IgD-negative memory B cell (primary cell): ENCODE measurements around the gene MTA1. TPM values are rescaled to one million over a fixed set of nuclear protein-coding genes. Genes with fewer than 3 reads are reported as not detected.

Source experiments
- H3K27ac Mint-ChIP-seq, 3 donors: one replicate each; pipeline ENCODE4 v1.8.0; 2020 to 2022; ENCODE audit warnings: mild to moderate bottlenecking in 3 of 3, mixed read lengths in 3 of 3, moderate library complexity in 1 of 3
- H3K27me3 Mint-ChIP-seq: one replicate; pipeline ENCODE4 v1.8.0; 2021; ENCODE audit warnings: mixed read lengths
- H3K36me3 Mint-ChIP-seq: one replicate; pipeline ENCODE4 v1.8.0; 2020; ENCODE audit warnings: mild to moderate bottlenecking, mixed read lengths
- H3K4me1 Mint-ChIP-seq, 3 donors: one replicate each; pipeline ENCODE4 v1.8.0; 2020 to 2022; ENCODE audit warnings: mixed read lengths in 3 of 3, mild to moderate bottlenecking in 1 of 3
- H3K4me3 Mint-ChIP-seq, 4 donors: one replicate each; pipeline ENCODE4 v1.8.0; 2020 to 2022; ENCODE audit warnings: mild to moderate bottlenecking in 4 of 4, mixed read lengths in 4 of 4, moderate library complexity in 3 of 4
- H3K9me3 Mint-ChIP-seq, 3 donors: one replicate each; pipeline ENCODE4 v1.8.0; 2020 to 2021; ENCODE audit warnings: mixed read lengths in 3 of 3, mild to moderate bottlenecking in 1 of 3
- polyA plus RNA-seq: library from polyadenylated mRNA; unstranded; fragments of 300-500 nt; fragmentation: Illumina TruSeq; gene quantifications from one replicate; pipeline ENCODE4 v1.2.3, GENCODE V29; 2021

Gene MTA1
- polyA plus RNA-seq, 1 donor from 2014 or later = 3.7 TPM

- peak overlapping the region in 1 of 3 donors; percentile 92 for H3K27ac Mint-ChIP-seq
- H3K27me3 Mint-ChIP-seq = peaks cover 7% of the 10 kb centered on the region
- peaks cover 0 to 6% (median 2%) of the 10 kb centered on the region in 3 donors for H3K4me1 Mint-ChIP-seq
- H3K36me3 Mint-ChIP-seq = no peaks in the 10 kb centered on the region
- H3K9me3 Mint-ChIP-seq = no peaks in the 10 kb centered on the region
- peak overlapping the region; percentile 67 to 93 (median 84) for H3K4me3 Mint-ChIP-seq
Observed at GRCh38 chr14:105473033-105473676, 53.5 kb downstream of the MTA1 start.

GRCh38 chr14:105473677-105474482 is 54.3 kb downstream of the MTA1 start:
- Mint-ChIP-seq H3K27me3 (peaks cover 7% of the 10 kb centered on the region), H3K27ac (peak overlapping the region; percentile 35 to 92 (median 86)), H3K9me3 (no peaks in the 10 kb centered on the region), H3K36me3 (no peaks in the 10 kb centered on the region), H3K4me3 (peak overlapping the region; percentile 67 to 93 (median 84)), H3K4me1 (peaks cover 0 to 6% (median 2%) of the 10 kb centered on the region in 3 donors)

GRCh38 chr14:105474483-105475268 is 55.0 kb downstream of the MTA1 start, which contains the start of gene CRIP2:
CRIP2 (plus strand) TSS chr14:105474821; CDS start chr14:105474863, 42 bp downstream.
- Mint-ChIP-seq H3K27me3 (peaks cover 7% of the 10 kb centered on the region), H3K4me3 (peak within 1 kb of the TSS; percentile 78 to 93 (median 84)), H3K27ac (peak within 1 kb of the TSS; percentile 35 to 97 (median 86)), H3K4me1 (peaks cover under 1 to 7% (median 2%) of the 10 kb centered on the region in 3 donors), H3K36me3 (no peaks in the 10 kb centered on the region), H3K9me3 (no peaks in the 10 kb centered on the region)

- no peaks in the 10 kb centered on the region for H3K36me3 Mint-ChIP-seq
Observed at GRCh38 chr14:105475269-105476096, 55.9 kb downstream of the MTA1 start.

GRCh38 chr14:105476097-105476830 is 56.6 kb downstream of the MTA1 start:
- Mint-ChIP-seq H3K9me3 (no peaks in the 10 kb centered on the region), H3K36me3 (no peaks in the 10 kb centered on the region), H3K4me3 (peak overlapping the region in 3 of 4 donors; percentile 68 to 86 (median 78)), H3K27me3 (peaks cover 7% of the 10 kb centered on the region), H3K4me1 (peaks cover 10 to 18% (median 12%) of the 10 kb centered on the region in 3 donors), H3K27ac (peak overlapping the region in 1 of 3 donors; percentile 97)

More at GRCh38 chr14:105475269-105476096, 55.9 kb downstream of the MTA1 start:
- H3K27me3 Mint-ChIP-seq = peaks cover 7% of the 10 kb centered on the region
- peaks cover 4 to 14% (median 5%) of the 10 kb centered on the region in 3 donors for H3K4me1 Mint-ChIP-seq
- H3K4me3 Mint-ChIP-seq = peak overlapping the region; percentile 41 to 78 (median 76)
- H3K27ac Mint-ChIP-seq = peak overlapping the region in 2 of 3 donors; percentile 31 to 97
- H3K9me3 Mint-ChIP-seq = no peaks in the 10 kb centered on the region

GRCh38 chr14:105476831-105477659 is 57.4 kb downstream of the MTA1 start:
- Mint-ChIP-seq H3K27ac (peak overlapping the region in 2 of 3 donors; percentile 84 to 97), H3K27me3 (peaks cover 7% of the 10 kb centered on the region), H3K9me3 (no peaks in the 10 kb centered on the region), H3K36me3 (no peaks in the 10 kb centered on the region), H3K4me1 (peaks cover 15 to 20% (median 17%) of the 10 kb centered on the region in 3 donors), H3K4me3 (peak overlapping the region; percentile 38 to 86 (median 64))

GRCh38 chr14:105477660-105478397 is 58.2 kb downstream of the MTA1 start:
- Mint-ChIP-seq H3K27me3 (peaks cover 7% of the 10 kb centered on the region), H3K4me3 (peak overlapping the region in 3 of 4 donors; percentile 71 to 78 (median 72)), H3K4me1 (peaks cover 17 to 27% (median 21%) of the 10 kb centered on the region in 3 donors), H3K9me3 (no peaks in the 10 kb centered on the region), H3K36me3 (no peaks in the 10 kb centered on the region), H3K27ac (peak overlapping the region in 2 of 3 donors; percentile 84 to 97)

- no peaks in the 10 kb centered on the region for H3K9me3 Mint-ChIP-seq
- H3K36me3 Mint-ChIP-seq = no peaks in the 10 kb centered on the region
- no peak overlapping the region for H3K4me3 Mint-ChIP-seq
- peak overlapping the region in 1 of 3 donors; percentile 100 for H3K27ac Mint-ChIP-seq
- peaks cover 17 to 27% (median 21%) of the 10 kb centered on the region in 3 donors for H3K4me1 Mint-ChIP-seq
- H3K27me3 Mint-ChIP-seq = peaks cover 7% of the 10 kb centered on the region
Observed at GRCh38 chr14:105478398-105479251, 59.0 kb downstream of the MTA1 start.

GRCh38 chr14:105479431-105480158 is 60.0 kb downstream of the MTA1 start:
- H3K4me3 Mint-ChIP-seq = peak overlapping the region; percentile 45 to 92 (median 72)
- no peaks in the 10 kb centered on the region for H3K9me3 Mint-ChIP-seq
- H3K27ac Mint-ChIP-seq = peak overlapping the region; percentile 59 to 100 (median 100)
- peaks cover 7% of the 10 kb centered on the region for H3K27me3 Mint-ChIP-seq
- no peaks in the 10 kb centered on the region for H3K36me3 Mint-ChIP-seq
- peaks cover 17 to 31% (median 24%) of the 10 kb centered on the region in 3 donors for H3K4me1 Mint-ChIP-seq

GRCh38 chr14:105480199-105480746 is 60.6 kb downstream of the MTA1 start:
- Mint-ChIP-seq H3K9me3 (no peaks in the 10 kb centered on the region), H3K4me1 (peaks cover 17 to 34% (median 25%) of the 10 kb centered on the region in 3 donors), H3K36me3 (no peaks in the 10 kb centered on the region), H3K27me3 (peaks cover 7% of the 10 kb centered on the region), H3K4me3 (peak overlapping the region in 3 of 4 donors; percentile 38 to 92 (median 79)), H3K27ac (peak overlapping the region; percentile 99 to 100 (median 100))
